ENCODE results near the gene SLC26A1.

DNA sequence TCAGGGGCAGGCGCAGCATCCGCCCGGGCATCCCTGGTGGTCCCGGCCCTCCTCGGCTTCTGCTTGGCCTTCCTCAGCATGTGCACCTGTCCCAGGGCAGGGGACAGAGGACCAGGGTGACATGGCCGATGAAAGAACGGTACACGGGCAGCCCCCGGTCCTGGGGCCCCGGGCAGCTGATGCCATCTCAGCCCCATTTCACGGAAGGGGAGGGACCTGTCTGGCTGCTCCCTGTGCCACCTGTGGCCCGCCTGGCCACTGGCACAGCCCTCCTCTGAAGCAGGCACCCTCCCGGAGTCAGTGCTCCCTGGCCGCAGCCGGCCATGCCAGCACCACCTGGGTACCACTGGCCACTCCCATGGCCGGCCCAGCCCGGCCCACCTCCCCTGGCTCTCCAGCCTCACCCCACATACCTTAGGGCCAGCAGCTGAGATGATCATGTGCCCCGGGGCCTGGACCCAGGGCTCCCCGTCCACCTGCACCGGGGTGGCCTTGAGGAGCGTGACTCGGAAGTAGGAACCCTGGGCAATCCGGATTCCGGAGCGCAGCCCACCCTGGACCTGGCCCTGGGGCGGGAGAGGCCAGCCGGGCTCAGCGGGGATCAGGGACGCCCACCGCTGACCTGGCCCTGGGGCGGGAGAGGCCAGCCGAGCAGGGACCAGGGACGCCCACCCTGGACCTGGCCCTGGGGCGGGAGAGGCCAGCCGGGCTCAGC, 32.4 kb downstream of the SLC26A1 start:
- TF ChIP-seq, protein P1, sequence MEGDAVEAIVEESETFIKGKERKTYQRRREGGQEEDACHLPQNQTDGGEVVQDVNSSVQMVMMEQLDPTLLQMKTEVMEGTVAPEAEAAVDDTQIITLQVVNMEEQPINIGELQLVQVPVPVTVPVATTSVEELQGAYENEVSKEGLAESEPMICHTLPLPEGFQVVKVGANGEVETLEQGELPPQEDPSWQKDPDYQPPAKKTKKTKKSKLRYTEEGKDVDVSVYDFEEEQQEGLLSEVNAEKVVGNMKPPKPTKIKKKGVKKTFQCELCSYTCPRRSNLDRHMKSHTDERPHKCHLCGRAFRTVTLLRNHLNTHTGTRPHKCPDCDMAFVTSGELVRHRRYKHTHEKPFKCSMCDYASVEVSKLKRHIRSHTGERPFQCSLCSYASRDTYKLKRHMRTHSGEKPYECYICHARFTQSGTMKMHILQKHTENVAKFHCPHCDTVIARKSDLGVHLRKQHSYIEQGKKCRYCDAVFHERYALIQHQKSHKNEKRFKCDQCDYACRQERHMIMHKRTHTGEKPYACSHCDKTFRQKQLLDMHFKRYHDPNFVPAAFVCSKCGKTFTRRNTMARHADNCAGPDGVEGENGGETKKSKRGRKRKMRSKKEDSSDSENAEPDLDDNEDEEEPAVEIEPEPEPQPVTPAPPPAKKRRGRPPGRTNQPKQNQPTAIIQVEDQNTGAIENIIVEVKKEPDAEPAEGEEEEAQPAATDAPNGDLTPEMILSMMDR (IDR thresholded peaks at IDR 0.05): no peak
- TF ChIP-seq POLR2A (IDR thresholded peaks at IDR 0.05): no peak
